C4-2B (cell line): Measurements from ENCODE around the gene UCP2.

Experiments used
- CTCF ChIP-seq: fragments of 450-650 bp; conservative IDR thresholded peaks from 2 replicates; pipeline ENCODE4 v1.5.1; 2017; ENCODE audit warnings: mild to moderate bottlenecking
- ZFX ChIP-seq: fragments of 450-650 bp; IDR thresholded peaks from 2 replicates; pipeline ENCODE4 v1.6.1; 2017

GRCh38 chr11:74010306-74011300, 28.0 kb upstream of the UCP2 start:
- no peak for TF ChIP-seq CTCF
- no peak for TF ChIP-seq ZFX
